Stimulated activated CD4-positive, alpha-beta T cell treated with anti-CD3 and anti-CD28 coated beads, Interleukin-1b, Interleukin-23, amount 100 ng/mL, for 48 hours (primary cell): ENCODE results near the gene PRKG1.
"Not testable (repeated sequence)": the region's sequence is repeated elsewhere in the genome, so short reads cannot be mapped to it uniquely, and the experiment has no call there.

Experiments
- DNase-seq: peaks from one replicate; pipeline ENCODE4 v3.0.0-alpha.2; 2020

The PRKG1 gene

GRCh38 chr10:52032681-52033629 lies 958.7 kb downstream of the PRKG1 start:
- no peak for DNase-seq

DNA sequence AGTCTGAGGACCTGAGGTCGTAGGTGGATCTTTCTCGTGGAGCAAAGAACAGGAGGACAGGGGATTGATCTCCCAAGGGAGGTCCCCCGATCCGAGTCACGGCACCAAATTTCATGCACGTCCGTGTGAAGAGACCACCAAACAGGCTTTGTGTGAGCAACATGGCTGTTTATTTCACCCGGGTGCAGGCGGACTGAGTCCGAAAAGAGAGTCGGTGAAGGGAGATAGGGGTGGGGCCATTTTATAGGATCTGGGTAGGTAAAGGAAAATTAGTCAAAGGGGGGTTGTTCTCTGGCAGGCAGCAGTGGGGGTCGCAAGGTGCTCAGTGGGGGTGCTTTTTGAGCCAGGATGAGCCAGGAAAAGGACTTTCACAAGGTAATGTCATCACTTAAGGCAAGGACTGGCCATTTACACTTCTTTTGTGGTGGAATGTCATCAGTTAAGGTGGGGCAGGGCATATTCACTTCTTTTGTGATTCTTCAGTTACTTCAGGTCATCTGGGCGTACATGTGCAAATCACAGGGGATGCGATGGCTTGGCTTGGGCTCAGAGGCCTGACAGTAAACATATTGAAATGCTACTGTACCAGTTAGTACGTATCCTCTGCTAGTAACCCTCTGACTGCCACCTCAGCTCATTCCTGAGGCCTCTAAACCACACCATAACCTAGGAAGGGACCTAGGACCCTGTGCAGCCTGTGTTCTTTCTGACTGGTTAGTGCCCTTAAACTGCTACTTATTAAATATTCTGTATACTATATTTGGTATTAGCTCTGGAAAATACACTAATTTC lies 964.9 kb downstream of the PRKG1 start:
- DNase-seq: not testable (repeated sequence)

DNA sequence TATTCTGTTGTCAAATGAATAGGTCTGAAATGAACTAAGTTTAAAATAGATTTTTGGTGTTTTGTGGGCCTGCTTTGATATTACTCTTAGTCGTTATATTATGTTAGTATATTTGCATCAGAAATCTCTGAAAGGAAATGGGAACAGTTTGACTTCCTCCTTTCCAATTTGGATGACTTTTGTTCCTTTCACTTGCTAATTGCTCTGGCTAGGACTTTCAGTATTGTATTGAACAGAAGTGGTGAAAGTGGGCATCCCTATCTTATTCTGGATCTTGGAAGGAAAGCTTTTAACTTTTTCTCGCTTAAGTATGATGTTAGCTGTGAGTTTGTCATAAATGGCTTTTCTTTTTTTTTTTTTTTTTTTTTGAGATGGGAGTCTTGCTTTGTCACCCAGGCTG lies 966.2 kb downstream of the PRKG1 start:
- no peak for DNase-seq

GRCh38 chr10:52043811-52044210 lies 969.5 kb downstream of the PRKG1 start:
- DNase-seq: no peak

GRCh38 chr10:52048051-52048450 lies 973.8 kb downstream of the PRKG1 start:
- DNase-seq: no peak

DNA sequence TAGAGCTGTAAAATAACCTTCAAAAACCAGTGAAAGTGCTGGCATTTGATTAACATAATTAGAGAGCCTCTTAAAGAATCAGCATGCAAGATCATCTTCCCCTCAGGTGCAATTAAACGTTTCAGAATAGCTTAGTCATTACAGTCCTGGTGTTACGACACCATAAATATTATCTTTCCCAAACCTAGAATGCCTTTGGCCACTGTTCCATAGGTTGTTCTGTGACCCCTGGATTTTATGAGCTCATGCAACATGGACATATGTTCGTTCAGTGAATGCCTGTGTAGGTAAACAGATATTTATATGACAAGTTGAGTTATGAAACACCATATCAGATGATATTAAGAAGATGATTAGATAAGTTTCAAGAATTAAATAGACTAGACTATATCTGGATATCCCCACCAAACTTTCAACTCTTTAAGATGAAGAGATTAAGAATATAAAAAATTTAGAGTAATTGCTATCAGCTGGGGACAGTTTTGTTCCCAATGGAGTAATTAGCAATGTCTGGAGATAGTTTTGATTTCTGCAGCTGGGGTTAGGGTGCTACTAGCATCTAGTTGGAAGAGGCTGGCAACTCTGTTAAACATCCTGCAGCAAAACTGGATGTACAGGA lies 976.3 kb downstream of the PRKG1 start:
- no peak for DNase-seq

DNA sequence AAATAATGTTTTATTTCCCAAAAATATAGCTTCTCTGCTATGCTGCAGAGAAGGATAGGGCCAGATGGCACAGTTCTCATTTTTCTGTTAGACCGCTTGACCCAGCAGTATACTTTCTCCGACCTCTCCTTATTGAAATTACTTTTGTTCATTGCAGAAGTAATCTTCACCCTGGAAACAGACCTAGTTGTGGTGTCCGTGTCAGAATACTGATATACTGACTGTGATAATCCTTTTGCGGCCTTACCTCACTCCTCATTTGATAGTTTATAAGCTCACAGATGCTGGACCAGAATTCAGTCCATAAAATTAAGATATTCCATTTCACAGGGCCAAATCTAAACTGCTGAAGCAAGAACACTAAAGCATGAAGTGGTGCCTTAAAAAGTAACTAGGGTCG lies 979.2 kb downstream of the PRKG1 start:
- no peak for DNase-seq

- no peak for DNase-seq
Measured at GRCh38 chr10:52056291-52056690, 982.0 kb downstream of the PRKG1 start.

DNA sequence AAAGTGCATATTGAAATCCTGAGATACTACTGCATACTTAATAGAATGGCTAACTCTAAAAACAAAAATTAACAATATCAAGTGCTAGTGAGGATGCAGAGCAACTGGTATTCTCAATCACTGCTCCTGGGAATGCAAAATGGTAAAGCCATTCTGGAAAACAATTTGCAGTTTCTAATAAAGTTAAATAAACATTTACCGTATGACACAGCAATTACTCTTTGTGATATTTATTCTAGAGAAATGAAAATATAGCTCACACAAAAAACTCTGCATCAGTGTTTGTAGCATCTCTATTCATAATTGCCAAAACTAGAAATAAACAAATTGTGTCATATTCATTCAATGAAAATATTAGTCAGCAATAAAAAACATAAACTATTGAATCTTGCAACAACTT lies 984.8 kb downstream of the PRKG1 start:
- DNase-seq: no peak

DNA sequence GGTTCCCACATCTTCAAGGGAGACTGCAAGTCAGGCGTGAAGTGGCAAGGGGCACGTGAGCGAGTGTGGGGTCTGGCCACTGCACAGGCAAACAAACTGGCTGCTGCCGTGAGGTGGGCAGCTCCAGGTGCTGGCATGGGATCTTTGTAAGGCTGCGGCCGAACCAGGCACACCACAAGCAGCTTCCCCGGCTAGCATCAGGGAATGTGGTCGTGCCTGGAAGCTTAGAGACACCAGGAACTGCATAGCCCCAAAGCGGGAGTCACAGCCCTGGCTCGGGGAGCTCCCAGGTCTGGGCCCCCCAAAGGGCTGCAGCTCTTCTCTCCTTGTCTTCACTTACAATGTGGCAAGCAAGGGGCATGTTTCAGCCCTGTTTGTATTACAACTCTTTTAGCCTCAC lies 988.9 kb downstream of the PRKG1 start:
- DNase-seq: no peak

DNA sequence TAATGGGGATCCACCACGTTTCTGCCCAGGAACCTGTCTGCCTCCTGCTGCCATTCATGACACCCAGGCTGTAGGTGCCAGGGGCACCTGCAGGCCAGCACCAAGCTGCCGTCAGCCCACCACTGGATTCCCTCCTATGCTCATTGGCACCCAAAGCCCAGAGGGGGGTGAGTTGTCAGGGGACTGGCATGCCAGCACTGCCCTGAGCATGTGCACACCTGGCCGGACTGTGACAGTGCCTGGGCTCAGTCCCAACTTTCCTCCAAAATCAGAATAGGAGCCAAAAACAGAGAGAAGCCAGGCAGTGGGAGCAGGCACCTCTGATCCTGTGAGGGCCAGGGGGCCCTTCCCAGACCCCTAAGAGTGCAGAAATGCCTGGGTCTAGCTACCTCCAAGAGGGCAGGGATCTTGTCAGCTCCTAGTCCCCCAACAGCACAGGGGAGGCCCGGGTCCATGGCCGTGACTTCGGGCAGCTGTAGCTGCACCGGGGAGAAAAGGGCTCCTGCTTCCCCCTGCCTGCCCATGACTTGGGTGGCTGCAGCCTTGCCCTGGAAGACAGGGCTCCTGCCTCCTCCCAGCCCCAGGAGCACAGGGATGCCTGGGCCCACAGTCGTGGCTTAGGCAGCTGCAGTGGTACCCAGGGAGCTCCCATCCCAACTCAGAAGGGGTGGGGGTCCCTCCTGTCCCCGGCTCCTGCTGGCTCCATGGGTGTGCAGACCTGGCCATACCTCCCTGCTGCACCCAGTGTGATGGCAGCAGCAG lies 990.0 kb downstream of the PRKG1 start:
- DNase-seq: no peak

DNA sequence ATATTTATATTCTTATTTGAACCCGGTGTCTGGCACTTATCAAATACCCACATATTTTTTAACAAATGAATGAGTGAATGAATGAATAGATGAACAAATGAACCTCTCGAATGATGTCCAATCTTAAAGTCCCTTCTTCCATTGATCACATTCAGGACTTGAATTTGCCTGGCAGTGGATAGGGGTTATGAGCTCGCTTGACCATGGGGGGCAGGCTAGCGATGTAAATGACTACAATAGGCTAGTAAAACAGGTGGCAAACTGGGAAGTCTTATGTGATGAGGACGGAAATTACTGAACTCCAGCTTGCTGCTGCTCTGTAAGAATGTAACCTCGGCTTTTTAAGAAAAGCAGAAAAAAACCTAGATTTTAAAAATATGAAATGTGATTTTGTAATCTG lies 992.1 kb downstream of the PRKG1 start:
- no peak for DNase-seq

DNA sequence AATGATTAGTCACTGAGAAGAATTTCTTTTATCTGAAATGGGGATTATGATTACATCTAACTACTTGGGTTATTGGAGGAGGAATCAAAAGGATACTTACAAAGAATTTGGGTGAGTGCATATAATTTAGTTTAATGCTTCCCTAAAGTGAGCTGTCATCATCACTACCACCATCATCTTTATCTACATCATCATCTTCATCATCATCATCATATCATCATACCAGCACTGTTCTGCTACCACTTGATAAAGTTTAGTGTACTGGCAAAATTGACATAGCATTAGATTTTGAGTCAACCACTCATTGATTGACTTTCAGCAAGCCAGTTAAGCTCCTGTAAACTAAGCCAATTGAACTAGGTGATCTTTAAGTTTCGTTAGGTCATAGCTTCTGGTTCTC lies 994.2 kb downstream of the PRKG1 start:
- no peak for DNase-seq

DNA sequence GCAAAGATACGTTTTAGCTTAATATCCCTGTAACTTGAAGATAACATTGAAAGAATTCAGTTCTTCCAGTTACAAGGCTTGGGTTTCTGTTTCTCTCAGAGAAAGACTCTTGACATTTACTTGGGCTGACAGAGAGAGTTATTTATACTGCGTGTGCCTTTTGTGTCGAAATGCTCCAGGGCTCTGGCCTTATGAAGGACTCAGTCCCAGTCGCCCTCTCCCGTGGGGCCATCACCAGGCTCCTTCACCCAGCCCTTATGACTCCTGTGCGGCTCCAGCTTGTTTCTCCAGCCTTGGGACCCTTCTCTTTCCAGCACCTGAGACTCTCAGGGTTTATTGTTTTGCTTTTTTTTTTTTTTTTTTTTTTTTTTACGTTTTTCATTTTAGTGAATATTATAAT lies 997.5 kb downstream of the PRKG1 start:
- no peak for DNase-seq

DNA sequence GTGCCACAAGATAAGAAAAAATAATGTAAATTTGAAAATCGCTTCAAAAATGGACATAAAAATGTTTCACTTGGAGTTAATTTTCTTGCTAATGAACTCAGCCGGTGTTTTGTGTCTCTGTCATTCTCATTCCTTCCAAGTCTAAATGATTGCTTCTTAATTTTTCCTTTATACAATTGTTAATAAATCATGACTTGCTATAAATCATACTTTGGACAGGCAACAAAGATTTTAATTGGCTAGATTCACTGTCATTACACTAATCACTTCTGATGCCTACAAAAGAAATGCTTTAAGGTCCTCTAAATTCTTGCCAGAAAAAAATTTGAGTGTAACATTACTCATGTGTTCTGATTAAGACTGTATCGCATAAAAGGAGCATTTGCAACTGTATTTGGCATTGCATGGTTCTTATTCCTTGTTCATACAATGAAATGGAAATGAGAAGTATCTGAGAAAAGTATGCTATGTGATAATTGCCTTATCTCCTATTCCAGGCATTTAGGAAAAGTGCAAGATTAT lies 1000.3 kb downstream of the PRKG1 start:
- no peak for DNase-seq

DNA sequence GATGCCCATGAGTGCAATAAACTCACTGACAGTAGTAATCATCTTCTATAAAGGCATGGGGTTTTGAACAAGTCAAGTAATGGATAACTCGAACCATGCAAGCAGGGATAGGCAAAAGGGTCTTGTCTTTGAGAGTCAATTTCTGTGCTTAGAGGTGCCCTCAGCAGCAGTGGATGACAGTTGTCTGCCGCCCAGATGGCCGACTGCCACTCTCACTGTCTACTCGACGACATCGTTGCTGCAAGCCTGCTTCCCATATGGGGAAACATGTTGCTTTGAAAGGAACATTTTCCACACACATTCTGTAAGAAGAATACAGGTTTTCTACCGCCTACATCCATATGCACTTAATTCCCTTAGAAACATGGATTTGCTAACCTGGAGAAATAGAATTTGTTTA lies 1003.5 kb downstream of the PRKG1 start:
- DNase-seq: no peak

DNA sequence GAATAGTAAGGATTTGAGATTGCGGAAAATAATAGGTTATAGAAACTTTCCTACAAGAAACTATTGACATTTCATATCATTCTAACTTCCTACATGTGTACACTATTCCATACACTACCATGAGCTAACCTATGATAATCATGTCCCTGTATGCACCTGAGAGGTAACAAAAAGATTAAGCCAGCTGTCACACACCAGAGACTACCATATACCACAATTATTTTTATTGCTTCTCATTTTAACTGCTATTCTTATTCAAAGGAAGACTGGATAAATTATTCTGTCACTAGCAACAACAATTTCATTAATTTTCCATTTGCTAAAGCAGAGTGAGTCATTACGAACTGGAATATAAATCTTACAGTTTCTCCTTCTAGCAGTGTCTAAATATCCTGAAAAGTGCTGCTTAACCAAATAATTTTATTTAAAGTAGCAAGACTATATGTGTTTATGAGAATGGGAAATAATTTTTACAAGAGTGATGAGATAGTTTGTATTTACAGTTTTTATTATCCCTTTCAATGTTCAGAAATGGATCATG lies 1004.2 kb downstream of the PRKG1 start:
- DNase-seq: no peak

GRCh38 chr10:52082307-52082706 lies 1008.0 kb downstream of the PRKG1 start:
- no peak for DNase-seq

DNA sequence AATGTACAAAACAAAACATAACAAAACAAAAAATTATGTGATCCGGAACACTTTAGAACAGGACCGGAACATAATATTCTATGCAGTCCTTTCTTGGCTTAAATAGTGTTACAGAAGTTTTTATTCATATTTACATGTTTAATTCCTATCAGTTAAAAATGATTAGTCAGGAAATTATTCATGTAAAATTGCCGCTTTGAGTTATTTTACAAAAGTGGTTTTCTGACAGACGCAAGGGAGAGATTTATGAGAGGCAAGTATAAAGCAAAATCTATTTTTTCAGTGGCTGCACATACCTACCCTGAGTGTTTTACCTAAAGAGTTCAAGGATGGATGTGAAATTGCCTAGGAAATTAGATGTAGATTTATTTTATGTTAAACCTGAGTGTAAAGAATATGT lies 1009.1 kb downstream of the PRKG1 start:
- DNase-seq: no peak

DNA sequence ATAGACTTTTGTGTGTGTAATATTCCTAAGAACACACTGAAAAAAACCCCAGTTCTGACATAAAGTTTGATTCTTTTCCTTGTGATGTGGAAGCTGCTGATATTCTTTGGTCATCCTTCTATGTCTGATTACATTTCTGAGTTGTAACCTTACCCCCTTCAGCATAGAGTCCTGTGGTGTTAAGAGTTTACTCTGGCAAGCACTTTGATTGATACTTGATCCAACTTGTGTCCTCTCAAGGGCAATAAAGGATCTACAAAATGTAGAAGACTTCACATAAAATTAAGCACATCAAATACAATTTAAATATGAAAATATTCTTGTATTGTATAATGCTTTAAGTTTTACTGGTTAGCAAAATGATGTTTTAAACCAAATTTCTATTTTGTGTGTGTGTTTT lies 1018.1 kb downstream of the PRKG1 start:
- no peak for DNase-seq

DNA sequence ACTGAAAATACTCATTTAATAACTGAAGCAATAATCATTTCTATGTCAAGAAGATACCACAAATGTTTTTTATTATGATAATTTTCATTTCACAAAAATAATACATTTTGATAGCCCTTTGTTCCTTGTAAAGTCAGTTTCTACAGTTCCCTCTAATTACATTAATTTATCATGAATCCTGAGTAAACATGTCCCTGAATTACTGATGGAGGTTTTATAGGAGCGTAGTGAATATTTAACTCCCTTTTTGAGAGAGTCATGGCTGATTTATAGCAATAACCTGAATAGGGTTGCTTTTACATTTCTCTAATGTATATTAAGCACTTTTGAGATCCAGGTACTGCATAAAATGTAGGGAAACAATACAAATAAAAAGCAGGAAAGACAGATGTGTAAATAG lies 1023.8 kb downstream of the PRKG1 start:
- no peak for DNase-seq

GRCh38 chr10:52099026-52099600 lies 1024.8 kb downstream of the PRKG1 start:
- DNase-seq: no peak
